Left colon (tissue), 2 donors: Measurements from ENCODE around the gene FIG4. TPM values are rescaled to one million over a fixed set of nuclear protein-coding genes. Genes with fewer than 3 reads are reported as not detected.
"Not testable (repeated sequence)": the region's sequence is repeated elsewhere in the genome, so short reads cannot be mapped to it uniquely, and the experiment has no call there.

Source experiments
- ATAC-seq: fragments of 200-7000 bp; cut with Tn5 transposase; one replicate; pipeline ENCODE4 v1.9.1; 2020; ENCODE audit warnings: mild to moderate bottlenecking, moderate library complexity
- DNase-seq, 2 donors: peaks; one replicate each; pipeline ENCODE4 v3.0.0-alpha.2; 2020
- intact Hi-C, 2 donors: fragments of 100-400 bp; cut with DNase I in 1 of 2; cut with micrococcal nuclease in 1 of 2; formaldehyde crosslinking; loops; one replicate each; pipeline versions ENCODE4 v1.11.2 to v1.14.0; 2022; cut with DNase I, micrococcal nuclease
- total RNA-seq, 2 donors: library from RNA; stranded (reverse); fragmentation: NEBNext Ultra II Directional; extraction: Animal tissue kit (Norgen Biotek cat#: 25700); gene quantifications; one replicate each; pipeline ENCODE4 v1.2.1, GENCODE V29; 2021
- donor health status: DM: no; HTN: no; CAD: no.
- donor health status: DM: yes; HTN: yes; CAD: no.

FIG4 gene
- total RNA-seq, 2 donors from 2014 or later = 15.3 to 15.9 TPM

- DNase-seq, intact Hi-C loops, ATAC-seq: not testable (repeated sequence)
These were observed 178.4 kb downstream of the FIG4 start for GRCh38 chr6:109869398-109870088.

GRCh38 chr6:109870089-109870410 lies 179.0 kb downstream of the FIG4 start:
- no peak for DNase-seq
- intact Hi-C loops = no loop called here
- ATAC-seq = no peak

GRCh38 chr6:109872549-109872948 lies 181.5 kb downstream of the FIG4 start:
- intact Hi-C loops = no loop called here
- no peak for ATAC-seq
- DNase-seq = no peak

- DNase-seq = no peak
- no peak for ATAC-seq
- intact Hi-C loops = no loop called here
These were observed 182.0 kb downstream of the FIG4 start for GRCh38 chr6:109872968-109873545.

- DNase-seq (no peak), ATAC-seq (no peak)
- intact Hi-C loops = no loop called here
These were observed 183.0 kb downstream of the FIG4 start for GRCh38 chr6:109874086-109874485.

GRCh38 chr6:109874621-109875020 lies 183.5 kb downstream of the FIG4 start:
- intact Hi-C loops = no loop called here
- DNase-seq (no peak), ATAC-seq (no peak)

Other genes with a start within 250 kb of the FIG4 start
- 10 to 100 TPM; 62.7 to 63.9 TPM for gene MICAL1, start 235.5 kb upstream of the FIG4 start, total RNA-seq
- gene ZBTB24, start 208.1 kb upstream of the FIG4 start, total RNA-seq = 1 to 10 TPM; 6.6 to 6.7 TPM
- gene AK9, start 94 bp upstream of the FIG4 start, total RNA-seq = 1 to 10 TPM; 7.0 to 7.6 TPM